ENCODE results near the gene EGFR. TPM values are rescaled to one million over a fixed set of nuclear protein-coding genes. Genes with fewer than 3 reads are reported as not detected.

The EGFR gene
- total RNA-seq, 2 donors from 2014 or later: 78.3 to 112 TPM

DNA sequence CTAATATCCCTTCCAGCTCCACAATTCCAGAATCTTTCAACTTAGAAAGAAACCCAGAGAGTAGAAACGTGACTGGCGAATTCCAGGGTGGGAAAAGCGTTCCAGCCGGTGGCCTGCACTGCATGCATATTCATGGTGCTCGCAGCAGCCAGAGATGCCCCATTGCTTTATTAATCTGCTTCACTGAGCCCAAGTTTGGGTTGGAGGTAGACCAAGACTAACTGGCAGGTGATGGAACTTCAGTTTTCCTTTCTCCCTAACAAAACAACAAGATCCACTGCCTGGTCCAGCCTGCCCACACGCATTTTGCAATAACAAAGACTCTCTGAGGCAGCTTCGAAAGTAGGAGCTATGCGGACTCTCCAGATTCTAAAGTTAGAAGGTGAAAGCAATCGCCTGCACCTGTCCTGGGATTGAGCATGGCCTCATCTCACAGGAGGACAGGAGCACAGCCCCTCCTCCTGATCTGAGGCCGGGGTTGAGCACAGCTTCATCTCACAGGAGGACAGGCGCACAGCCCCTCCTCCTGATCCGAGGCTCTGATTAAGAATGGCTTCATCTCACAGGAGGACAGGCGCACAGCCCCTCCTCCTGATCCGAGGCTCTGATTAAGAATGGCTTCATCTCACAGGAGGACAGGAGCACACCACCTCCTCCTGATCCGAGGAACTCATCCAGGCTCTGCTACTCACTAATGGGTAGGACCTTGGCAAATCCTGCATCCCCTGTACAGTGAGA is 218.5 kb downstream of the EGFR start:
- H3K27me3 ChIP-seq (replicated peaks; ENCODE audit: insufficient read depth): no peaks in the 10 kb centered on the region
- no peaks in the 10 kb centered on the region for H3K4me1 ChIP-seq (replicated peaks)
- intact Hi-C loops (cut with DNase I): no loop called here
- WGBS: 72% methylated on average over 15 of the region's 15 CpGs
- TF ChIP-seq POLR2A (IDR thresholded peaks at IDR 0.05) (no peak), POLR2AphosphoS5 (IDR thresholded peaks at IDR 0.05) (no peak)
- TF ChIP-seq, protein P1, sequence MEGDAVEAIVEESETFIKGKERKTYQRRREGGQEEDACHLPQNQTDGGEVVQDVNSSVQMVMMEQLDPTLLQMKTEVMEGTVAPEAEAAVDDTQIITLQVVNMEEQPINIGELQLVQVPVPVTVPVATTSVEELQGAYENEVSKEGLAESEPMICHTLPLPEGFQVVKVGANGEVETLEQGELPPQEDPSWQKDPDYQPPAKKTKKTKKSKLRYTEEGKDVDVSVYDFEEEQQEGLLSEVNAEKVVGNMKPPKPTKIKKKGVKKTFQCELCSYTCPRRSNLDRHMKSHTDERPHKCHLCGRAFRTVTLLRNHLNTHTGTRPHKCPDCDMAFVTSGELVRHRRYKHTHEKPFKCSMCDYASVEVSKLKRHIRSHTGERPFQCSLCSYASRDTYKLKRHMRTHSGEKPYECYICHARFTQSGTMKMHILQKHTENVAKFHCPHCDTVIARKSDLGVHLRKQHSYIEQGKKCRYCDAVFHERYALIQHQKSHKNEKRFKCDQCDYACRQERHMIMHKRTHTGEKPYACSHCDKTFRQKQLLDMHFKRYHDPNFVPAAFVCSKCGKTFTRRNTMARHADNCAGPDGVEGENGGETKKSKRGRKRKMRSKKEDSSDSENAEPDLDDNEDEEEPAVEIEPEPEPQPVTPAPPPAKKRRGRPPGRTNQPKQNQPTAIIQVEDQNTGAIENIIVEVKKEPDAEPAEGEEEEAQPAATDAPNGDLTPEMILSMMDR (IDR thresholded peaks at IDR 0.05): no peak
- DNase-seq (ENCODE audit: low spot score): no peak
- H3K9me3 ChIP-seq: no peaks in the 10 kb centered on the region
- no peak overlapping the region for H3K27ac ChIP-seq
- H3K36me3 ChIP-seq: no peaks in the 10 kb centered on the region
- no peak overlapping the region for H3K4me3 ChIP-seq

DNA sequence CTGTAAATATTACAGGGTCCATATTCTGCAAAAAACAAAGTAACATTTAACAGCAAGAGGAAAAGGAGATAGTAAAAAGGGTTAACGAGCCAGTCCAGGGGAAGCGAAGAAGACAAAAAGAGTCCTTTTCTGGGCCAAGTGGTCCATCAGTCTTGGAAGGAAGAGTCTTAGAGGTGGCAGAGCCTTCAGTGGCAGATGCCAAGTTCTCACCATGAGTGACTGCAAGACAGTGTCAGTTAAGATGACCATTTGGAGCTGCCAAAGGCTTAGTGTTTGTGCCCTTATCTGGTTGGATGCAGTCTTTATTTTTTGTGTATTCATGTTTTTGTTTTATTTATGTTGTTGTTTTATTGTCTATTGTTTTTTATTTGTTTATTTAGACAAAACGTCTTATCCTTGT is 220.6 kb downstream of the EGFR start:
- DNase-seq (ENCODE audit: low spot score): no peak
- no peak for TF ChIP-seq POLR2AphosphoS5 (IDR thresholded peaks at IDR 0.05)
- TF ChIP-seq, protein P1 (IDR thresholded peaks at IDR 0.05): no peak
- Histone ChIP-seq H3K36me3 (no peaks in the 10 kb centered on the region), H3K27ac (no peak overlapping the region), H3K9me3 (no peaks in the 10 kb centered on the region), H3K4me1 (replicated peaks) (no peaks in the 10 kb centered on the region), H3K4me3 (no peak overlapping the region), H3K27me3 (replicated peaks; ENCODE audit: insufficient read depth) (no peaks in the 10 kb centered on the region)
- intact Hi-C loops (cut with DNase I): no loop called here
- WGBS: 56% methylated on average over 3 of the region's 3 CpGs

DNA sequence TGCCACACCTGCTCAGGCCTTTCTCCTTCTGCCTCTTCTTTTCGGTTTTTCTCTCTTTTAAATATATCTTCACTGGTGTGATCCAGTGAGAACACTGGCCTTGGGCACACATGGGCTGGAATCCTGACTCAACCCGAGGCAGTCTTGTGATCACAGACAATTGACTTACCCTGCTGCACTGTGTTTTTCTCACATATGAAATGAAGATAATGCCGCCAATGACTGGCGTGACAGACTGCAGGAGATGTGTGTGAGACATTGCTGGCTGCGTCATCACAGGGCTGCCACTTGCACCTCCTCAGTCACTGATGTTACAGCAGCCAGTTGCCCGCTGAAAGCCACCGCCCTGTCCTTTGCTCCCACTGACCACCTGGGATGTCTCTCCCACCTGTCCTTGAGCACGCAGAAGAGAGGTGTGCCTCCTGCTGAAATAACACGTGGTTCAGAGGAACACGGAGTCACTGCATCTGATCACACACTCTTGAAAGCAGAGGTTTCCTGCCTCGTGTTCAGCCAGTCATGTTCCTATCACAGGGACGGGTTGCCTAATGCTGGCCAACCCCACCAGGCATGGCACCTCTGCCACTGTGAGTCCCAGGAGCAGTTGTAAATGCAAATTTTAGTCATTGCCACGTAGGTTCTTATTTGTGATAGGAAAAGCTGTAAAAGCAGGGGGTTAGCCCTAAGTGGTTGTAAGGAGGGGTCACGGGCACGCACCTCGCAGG is 221.8 kb downstream of the EGFR start:
- Histone ChIP-seq H3K9me3 (no peaks in the 10 kb centered on the region), H3K4me3 (no peak overlapping the region), H3K27ac (no peak overlapping the region), H3K36me3 (no peaks in the 10 kb centered on the region), H3K27me3 (replicated peaks; ENCODE audit: insufficient read depth) (no peaks in the 10 kb centered on the region), H3K4me1 (replicated peaks) (no peaks in the 10 kb centered on the region)
- WGBS: 89% methylated on average over 16 of the region's 16 CpGs
- no peak for DNase-seq (ENCODE audit: low spot score)
- TF ChIP-seq, protein P1 (IDR thresholded peaks at IDR 0.05): no peak
- TF ChIP-seq POLR2A (IDR thresholded peaks at IDR 0.05) (no peak), POLR2AphosphoS5 (IDR thresholded peaks at IDR 0.05) (no peak)
- intact Hi-C loops (cut with DNase I): no loop called here

DNA sequence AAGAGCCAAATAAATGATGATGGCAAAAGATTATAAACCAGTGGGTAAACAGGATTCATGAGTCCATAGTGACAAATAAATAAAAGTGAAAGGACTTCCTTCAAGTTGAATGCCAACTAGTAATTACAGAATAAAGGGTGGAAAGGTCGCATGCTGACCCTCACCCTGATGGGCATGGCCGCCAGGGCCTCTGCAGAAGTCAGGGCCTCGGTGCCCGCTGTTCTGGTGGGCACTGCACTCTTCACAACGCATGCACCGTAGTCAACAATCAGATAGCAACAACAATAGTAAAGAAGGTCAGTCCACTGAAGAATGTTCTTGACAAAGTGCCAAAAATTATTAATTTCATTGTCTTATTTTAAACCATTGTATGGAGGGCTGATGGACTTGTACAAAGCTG is 223.1 kb downstream of the EGFR start:
- WGBS: 88% methylated on average over 6 of the region's 6 CpGs
- H3K4me3 ChIP-seq: no peak overlapping the region
- no peaks in the 10 kb centered on the region for H3K9me3 ChIP-seq
- no peaks in the 10 kb centered on the region for H3K36me3 ChIP-seq
- no peak for TF ChIP-seq POLR2AphosphoS5 (IDR thresholded peaks at IDR 0.05)
- TF ChIP-seq, protein P1 (IDR thresholded peaks at IDR 0.05): no peak
- no peak for TF ChIP-seq POLR2A (IDR thresholded peaks at IDR 0.05)
- H3K27me3 ChIP-seq (replicated peaks; ENCODE audit: insufficient read depth): no peaks in the 10 kb centered on the region
- no peak overlapping the region for H3K27ac ChIP-seq
- DNase-seq (ENCODE audit: low spot score): no peak
- intact Hi-C loops (cut with DNase I): no loop called here
- no peaks in the 10 kb centered on the region for H3K4me1 ChIP-seq (replicated peaks)

DNA sequence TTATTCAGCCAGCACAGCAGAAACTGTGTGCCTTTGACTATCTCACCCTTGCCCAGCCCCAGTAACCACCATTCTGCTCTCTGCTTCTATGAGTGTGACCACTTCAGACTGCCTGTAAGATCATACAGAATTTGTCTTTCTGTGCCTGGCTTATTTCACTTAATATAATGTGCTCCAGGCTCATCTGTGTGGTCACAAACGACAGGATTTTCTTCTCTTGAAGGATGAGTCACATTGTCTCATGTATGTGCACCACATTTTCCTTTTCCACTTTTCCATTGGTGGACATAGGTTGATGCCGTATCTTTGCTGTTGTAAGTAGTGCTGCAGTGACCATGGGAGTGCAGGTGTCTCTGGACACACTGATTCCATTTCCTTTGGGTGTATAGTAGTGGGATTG is 223.8 kb downstream of the EGFR start:
- TF ChIP-seq, protein P1 (IDR thresholded peaks at IDR 0.05): no peak
- TF ChIP-seq POLR2A (IDR thresholded peaks at IDR 0.05) (no peak), POLR2AphosphoS5 (IDR thresholded peaks at IDR 0.05) (no peak)
- Histone ChIP-seq H3K27me3 (replicated peaks; ENCODE audit: insufficient read depth) (no peaks in the 10 kb centered on the region), H3K9me3 (no peaks in the 10 kb centered on the region), H3K36me3 (no peaks in the 10 kb centered on the region), H3K4me1 (replicated peaks) (no peaks in the 10 kb centered on the region), H3K27ac (no peak overlapping the region), H3K4me3 (no peak overlapping the region)
- WGBS: 79% methylated on average over 2 of the region's 2 CpGs
- intact Hi-C loops (cut with DNase I): no loop called here
- no peak for DNase-seq (ENCODE audit: low spot score)

Data from prostate gland (tissue), 2 donors.